ENCODE data around the gene IGSF21.

The IGSF21 gene

GRCh38 chr1:18398791-18399530 is 291.4 kb downstream of the IGSF21 start:
- Histone ChIP-seq H3K4me3 (no peak overlapping the region), H3K27ac (no peak overlapping the region)
- no peak for DNase-seq (ENCODE audit: low spot score)
- TF ChIP-seq CTCF (IDR thresholded peaks at IDR 0.05): no peak

- no peak for TF ChIP-seq CTCF (IDR thresholded peaks at IDR 0.05)
- H3K27ac ChIP-seq: no peak overlapping the region
- no peak overlapping the region for H3K4me3 ChIP-seq
- no peak for DNase-seq (ENCODE audit: low spot score)
Measured at GRCh38 chr1:18400347-18401102, 292.9 kb downstream of the IGSF21 start.

- H3K27ac ChIP-seq: no peak overlapping the region
- no peak overlapping the region for H3K4me3 ChIP-seq
- no peak for DNase-seq (ENCODE audit: low spot score)
- no peak for TF ChIP-seq CTCF (IDR thresholded peaks at IDR 0.05)
Measured at GRCh38 chr1:18401921-18402320, 294.3 kb downstream of the IGSF21 start.

GRCh38 chr1:18404460-18404859 is 296.9 kb downstream of the IGSF21 start:
- Histone ChIP-seq H3K4me3 (no peak overlapping the region), H3K27ac (no peak overlapping the region)
- DNase-seq (ENCODE audit: low spot score): no peak
- TF ChIP-seq CTCF (IDR thresholded peaks at IDR 0.05): no peak

GRCh38 chr1:18407166-18408045 is 299.8 kb downstream of the IGSF21 start:
- no peak overlapping the region for H3K4me3 ChIP-seq
- no peak for DNase-seq (ENCODE audit: low spot score)
- TF ChIP-seq CTCF (IDR thresholded peaks at IDR 0.05): no peak
- H3K27ac ChIP-seq: no peak overlapping the region

GRCh38 chr1:18408656-18409370 is 301.2 kb downstream of the IGSF21 start:
- Histone ChIP-seq H3K27ac (no peak overlapping the region), H3K4me3 (no peak overlapping the region)
- DNase-seq (ENCODE audit: low spot score): no peak
- TF ChIP-seq CTCF (IDR thresholded peaks at IDR 0.05): no peak
